A673 (cell line): ENCODE data around the gene LMTK2. TPM values are rescaled to one million over a fixed set of nuclear protein-coding genes. Genes with fewer than 3 reads are reported as not detected.

Experiments used
- BruUV-seq: library from RNA; stranded (reverse); fragments of 400-500 nt; replicated peaks from 2 replicates; lab custom pipeline; 2021; lab: Mats Ljungman, UMichigan
- CTCF ChIA-PET: fragments of 300-600 bp; sonication (Branson Sonifier 250); formaldehyde crosslinking; loops from one replicate; lab custom pipeline; 2022; ENCODE audit warnings: antibody characterized with exemption; lab: Charles Lee
- POLR2A ChIA-PET: fragments of 300-600 bp; sonication (Branson Sonifier 250); formaldehyde crosslinking; loops from one replicate; lab custom pipeline; 2022; ENCODE audit warnings: antibody characterized with exemption; ENCODE audit not compliant: low non-redundant PET; lab: Charles Lee
- DNase-seq: peaks from one replicate; pipeline ENCODE4 v3.0.0-alpha.2; 2015; ENCODE audit warnings: low spot score
- H3K27ac ChIP-seq: fragments of 200-600 bp; sonication (generic); 2 replicates; pipeline ENCODE4 v1.5.1; 2016; ENCODE audit warnings: mixed run types, low read depth, mild to moderate bottlenecking, mixed read lengths, antibody characterized with exemption, low read length; ENCODE audit not compliant: poor library complexity, severe bottlenecking
- H3K27me3 ChIP-seq: fragments of 200-600 bp; sonication (generic); replicated peaks from 2 replicates; pipeline ENCODE4 v1.6.1; 2017; ENCODE audit warnings: mixed run types, low read depth, mild to moderate bottlenecking, mixed read lengths, antibody characterized with exemption, low read length; ENCODE audit not compliant: insufficient read depth, poor library complexity
- H3K36me3 ChIP-seq: fragments of 200-600 bp; sonication (generic); 2 replicates; pipeline ENCODE4 v1.6.1; 2016; ENCODE audit warnings: mixed run types, mild to moderate bottlenecking, mixed read lengths, antibody characterized with exemption, low read length; ENCODE audit not compliant: insufficient read depth, poor library complexity, severe bottlenecking
- H3K4me1 ChIP-seq: fragments of 200-600 bp; sonication (generic); 2 replicates; pipeline ENCODE4 v1.6.1; 2017; ENCODE audit warnings: mixed run types, mild to moderate bottlenecking, mixed read lengths, antibody characterized with exemption, low read length; ENCODE audit not compliant: insufficient read depth, poor library complexity, severe bottlenecking
- H3K4me3 ChIP-seq: fragments of 200-600 bp; sonication (generic); 2 replicates; pipeline ENCODE4 v1.5.1; 2016; ENCODE audit warnings: low read depth, mixed run types, mild to moderate bottlenecking, mixed read lengths, low read length; ENCODE audit not compliant: poor library complexity, severe bottlenecking
- H3K9me3 ChIP-seq: fragments of 200-600 bp; sonication (generic); 2 replicates; pipeline ENCODE4 v1.6.1; 2016; ENCODE audit warnings: mixed run types, low read depth, mild to moderate bottlenecking, mixed read lengths, antibody characterized with exemption, low read length; ENCODE audit not compliant: poor library complexity, severe bottlenecking
- CTCF ChIP-seq: fragments of 300-800, 200-600 bp; sonication (generic); conservative IDR thresholded peaks from 2 replicates; pipeline ENCODE4 v1.5.1; 2017; ENCODE audit warnings: low read depth, mild to moderate bottlenecking, antibody characterized with exemption, low read length, moderate library complexity, mixed read lengths
- EZH2 ChIP-seq: fragments of 200-600 bp; sonication (generic); IDR thresholded peaks from 2 replicates; pipeline ENCODE4 v1.6.1; 2017; ENCODE audit warnings: borderline replicate concordance, low read depth, mild to moderate bottlenecking, mixed read lengths, antibody characterized with exemption, low read length; ENCODE audit not compliant: poor library complexity, severe bottlenecking
- intact Hi-C: fragments of 100-400 bp; cut with micrococcal nuclease; formaldehyde crosslinking; loops from one replicate; pipeline ENCODE4 v1.10.0; 2022; ENCODE audit not compliant: unreplicated experiment
- total RNA-seq: library from RNA; stranded (reverse); gene quantifications from 2 replicates; pipeline ENCODE4 v1.2.3, GENCODE V29; 2021

LMTK2 gene
- total RNA-seq, 1 experiment from 2014 or later: 20.6 TPM

- Histone ChIP-seq H3K27ac (no peak overlapping the region), H3K4me3 (no peak overlapping the region), H3K27me3 (no peaks in the 10 kb centered on the region), H3K9me3 (no peaks in the 10 kb centered on the region), H3K4me1 (no peaks in the 10 kb centered on the region), H3K36me3 (no peaks in the 10 kb centered on the region)
- POLR2A ChIA-PET: no interaction called here
- no peak for DNase-seq
- CTCF ChIA-PET: no interaction called here
- intact Hi-C loops: no loop called here
- no TSS peak for BruUV-seq
- TF ChIP-seq EZH2 (no peak), CTCF (no peak)
Measured at GRCh38 chr7:98212532-98213041, 105.9 kb downstream of the LMTK2 start.

- TF ChIP-seq EZH2 (no peak), CTCF (no peak)
- Histone ChIP-seq H3K27ac (no peak overlapping the region), H3K4me3 (no peak overlapping the region), H3K9me3 (no peaks in the 10 kb centered on the region), H3K36me3 (no peaks in the 10 kb centered on the region), H3K4me1 (no peaks in the 10 kb centered on the region), H3K27me3 (no peaks in the 10 kb centered on the region)
- no peak for DNase-seq
- ChIA-PET POLR2A (no interaction called here), CTCF (no interaction called here)
- intact Hi-C loops: no loop called here
- BruUV-seq: no TSS peak
Measured at GRCh38 chr7:98213296-98213887, 106.7 kb downstream of the LMTK2 start.

- no peak overlapping the region for H3K4me3 ChIP-seq
- intact Hi-C loops: no loop called here
- no peaks in the 10 kb centered on the region for H3K27me3 ChIP-seq
- ChIA-PET POLR2A (no interaction called here), CTCF (no interaction called here)
- H3K27ac ChIP-seq: no peak overlapping the region
- TF ChIP-seq CTCF: no peak
- no peak for TF ChIP-seq EZH2
- no peaks in the 10 kb centered on the region for H3K9me3 ChIP-seq
- H3K36me3 ChIP-seq: no peaks in the 10 kb centered on the region
- BruUV-seq: no TSS peak
- DNase-seq: no peak
- H3K4me1 ChIP-seq: no peaks in the 10 kb centered on the region
Measured at GRCh38 chr7:98213888-98214810, 107.5 kb downstream of the LMTK2 start.
